Measurements from ENCODE around the gene ZBTB39.
"Not testable (repeated sequence)": the region's sequence is repeated elsewhere in the genome, so short reads cannot be mapped to it uniquely, and the experiment has no call there.

Gene ZBTB39

GRCh38 chr12:57005980-57006808 lies at the start of gene ZBTB39:
Gene ZBTB39, minus strand, starts transcription at chr12:57006546. Its CDS starts 1,629 bp downstream, at chr12:57004917.
- Histone ChIP-seq H3K27me3 (ENCODE audit: insufficient read depth, low read length, poor library complexity, severe bottlenecking) (no peaks in the 10 kb centered on the region), H2AFZ (ENCODE audit: low read length) (peak within 1 kb of the TSS; percentile 83), H3K79me2 (ENCODE audit: insufficient read depth, low read length) (peaks cover 50% of the 10 kb centered on the region), H4K20me1 (ENCODE audit: insufficient read depth, low read length, poor library complexity, severe bottlenecking) (peaks cover 35% of the 10 kb centered on the region), H3K9ac (ENCODE audit: low read depth, low read length, poor library complexity, severe bottlenecking) (peak within 1 kb of the TSS; percentile 98), H3K36me3 (ENCODE audit: insufficient read depth, low read length) (peaks cover 30% of the 10 kb centered on the region; the same call in 1 of the 2 replicates), H3K4me3 (ENCODE audit: low read length, poor library complexity, severe bottlenecking) (peak within 1 kb of the TSS; percentile 99), H3K9me2 (replicated peaks; ENCODE audit: low read depth, low read length) (no peaks in the 10 kb centered on the region), H3K4me2 (ENCODE audit: low read depth, low read length, poor library complexity, severe bottlenecking) (peak within 1 kb of the TSS; percentile 96), H3K9me3 (ENCODE audit: insufficient read depth, low read depth, low read length) (no peaks in the 10 kb centered on the region), H3F3A (ENCODE audit: low read depth) (no peaks in the 10 kb centered on the region), H3K4me1 (ENCODE audit: insufficient read depth, low read length, poor library complexity, severe bottlenecking) (peaks cover 29% of the 10 kb centered on the region)
- TF ChIP-seq EZH2phosphoT487 (IDR thresholded peaks at IDR 0.05; ENCODE audit: borderline replicate concordance) (no peak), CTCF (conservative IDR thresholded peaks at IDR 0.05; ENCODE audit: low read length) (peak; percentile 53)

GRCh38 chr12:57055824-57056223 lies 49.5 kb upstream of the ZBTB39 start:
- Histone ChIP-seq H3F3A (ENCODE audit: low read depth) (no peaks in the 10 kb centered on the region), H3K4me1 (ENCODE audit: insufficient read depth, low read length, poor library complexity, severe bottlenecking) (peaks cover 4% of the 10 kb centered on the region), H4K20me1 (ENCODE audit: insufficient read depth, low read length, poor library complexity, severe bottlenecking) (no peaks in the 10 kb centered on the region), H3K9me2 (replicated peaks; ENCODE audit: low read depth, low read length) (no peaks in the 10 kb centered on the region), H2AFZ (ENCODE audit: low read length) (no peak overlapping the region), H3K4me2 (ENCODE audit: low read depth, low read length, poor library complexity, severe bottlenecking) (no peak overlapping the region), H3K27me3 (ENCODE audit: insufficient read depth, low read length, poor library complexity, severe bottlenecking) (no peaks in the 10 kb centered on the region), H3K9ac (ENCODE audit: low read depth, low read length, poor library complexity, severe bottlenecking) (no peak overlapping the region), H3K9me3 (ENCODE audit: insufficient read depth, low read depth, low read length) (no peaks in the 10 kb centered on the region), H3K4me3 (ENCODE audit: low read length, poor library complexity, severe bottlenecking) (no peak overlapping the region), H3K36me3 (ENCODE audit: insufficient read depth, low read length) (peaks cover 31% of the 10 kb centered on the region; the same call in 1 of the 2 replicates), H3K79me2 (ENCODE audit: insufficient read depth, low read length) (no peaks in the 10 kb centered on the region)
- TF ChIP-seq CTCF (conservative IDR thresholded peaks at IDR 0.05; ENCODE audit: low read length), result no peak
- no peak for TF ChIP-seq EZH2phosphoT487 (IDR thresholded peaks at IDR 0.05; ENCODE audit: borderline replicate concordance)

- not testable (repeated sequence) for H3K9me3 ChIP-seq (ENCODE audit: insufficient read depth, low read depth, low read length); H3K9me2 ChIP-seq (replicated peaks; ENCODE audit: low read depth, low read length); H3F3A ChIP-seq (ENCODE audit: low read depth); H3K4me2 ChIP-seq (ENCODE audit: low read depth, low read length, poor library complexity, severe bottlenecking); H4K20me1 ChIP-seq (ENCODE audit: insufficient read depth, low read length, poor library complexity, severe bottlenecking); H3K27me3 ChIP-seq (ENCODE audit: insufficient read depth, low read length, poor library complexity, severe bottlenecking); H3K79me2 ChIP-seq (ENCODE audit: insufficient read depth, low read length); H3K4me3 ChIP-seq (ENCODE audit: low read length, poor library complexity, severe bottlenecking); H3K9ac ChIP-seq (ENCODE audit: low read depth, low read length, poor library complexity, severe bottlenecking); H3K4me1 ChIP-seq (ENCODE audit: insufficient read depth, low read length, poor library complexity, severe bottlenecking); H2AFZ ChIP-seq (ENCODE audit: low read length)
- peaks cover 12% of the 10 kb centered on the region; the same call in 1 of the 2 replicates for H3K36me3 ChIP-seq (ENCODE audit: insufficient read depth, low read length)
These were observed 47.6 kb upstream of the ZBTB39 start for GRCh38 chr12:57053901-57054300.

- not testable (repeated sequence) for H4K20me1 ChIP-seq (ENCODE audit: insufficient read depth, low read length, poor library complexity, severe bottlenecking); H3K9me3 ChIP-seq (ENCODE audit: insufficient read depth, low read depth, low read length); H3F3A ChIP-seq (ENCODE audit: low read depth); H2AFZ ChIP-seq (ENCODE audit: low read length); H3K27me3 ChIP-seq (ENCODE audit: insufficient read depth, low read length, poor library complexity, severe bottlenecking); H3K79me2 ChIP-seq (ENCODE audit: insufficient read depth, low read length); H3K4me2 ChIP-seq (ENCODE audit: low read depth, low read length, poor library complexity, severe bottlenecking); H3K36me3 ChIP-seq (ENCODE audit: insufficient read depth, low read length); H3K9ac ChIP-seq (ENCODE audit: low read depth, low read length, poor library complexity, severe bottlenecking); H3K9me2 ChIP-seq (replicated peaks; ENCODE audit: low read depth, low read length); H3K4me3 ChIP-seq (ENCODE audit: low read length, poor library complexity, severe bottlenecking)
- H3K4me1 ChIP-seq (ENCODE audit: insufficient read depth, low read length, poor library complexity, severe bottlenecking), result peaks cover 15% of the 10 kb centered on the region
These were observed 46.8 kb upstream of the ZBTB39 start for GRCh38 chr12:57053146-57053545.
